A549 (cell line): Measurements from ENCODE around the gene OGFRL1. TPM values are rescaled to one million over a fixed set of nuclear protein-coding genes. Genes with fewer than 3 reads are reported as not detected.

Experiments
- ATAC-seq, 2 experiments: fragments of 200-7000 bp in 1 of 2; fragments of >200 bp in 1 of 2; cut with Nextera tagmentation in 1 of 2; cut with Tn5 transposase in 1 of 2; 3 replicates each; pipeline versions ENCODE4 v1.8.0 to v1.9.1; 2018 to 2020; ENCODE audit warnings: mild to moderate bottlenecking in 1 of 2, moderate library complexity in 1 of 2
- CTCF ChIA-PET: fragments of 300-600 bp; sonication (Branson Sonifier 250); formaldehyde crosslinking; extraction: SDS; loops from one replicate; lab custom pipeline; 2021; ENCODE audit warnings: antibody characterized with exemption, inconsistent platforms; lab: Yijun Ruan, JAX
- POLR2A ChIA-PET: fragments of 350-600 bp; formaldehyde crosslinking; extraction: SDS; loops from one replicate; lab custom pipeline; 2021; ENCODE audit warnings: antibody characterized with exemption, inconsistent platforms; lab: Yijun Ruan, JAX
- DNase-seq, 2 experiments: peaks; one replicate each; pipeline versions ENCODE4 v3.0.0 to v3.0.0-alpha.2; 2011 to 2016; ENCODE audit warnings: low read depth in 1 of 2, low spot score in 1 of 2
- FAIRE-seq: peaks from 2 replicates; lab custom pipeline; 2011; peaks lifted over from hg19 to GRCh38; lab: Jason Lieb, UNC
- H3K27ac ChIP-seq, 2 experiments: fragments of >200 bp; sonication (Bioruptor Twin); formaldehyde crosslinking; 3 replicates each; pipeline ENCODE4 v1.5.1; 2016 to 2017
- H3K4me1 ChIP-seq: fragments of >200 bp; sonication (Bioruptor Twin); formaldehyde crosslinking; 3 replicates; pipeline ENCODE4 v1.6.1; 2016
- H3K4me2 ChIP-seq: fragments of >200 bp; sonication (Bioruptor Twin); formaldehyde crosslinking; 3 replicates; pipeline ENCODE4 v1.6.1; 2016
- H3K4me3 ChIP-seq: fragments of >200 bp; sonication (Bioruptor Twin); formaldehyde crosslinking; 3 replicates; pipeline ENCODE4 v1.5.1; 2016
- H3K9me3 ChIP-seq: fragments of >200 bp; sonication (Bioruptor Twin); formaldehyde crosslinking; 3 replicates; pipeline ENCODE4 v1.6.1; 2016
- CBX2 ChIP-seq: fragments of 200-600 bp; sonication (generic); IDR thresholded peaks from 2 replicates; pipeline ENCODE4 v1.6.1; 2016; ENCODE audit warnings: low read depth, mild to moderate bottlenecking, borderline replicate concordance
- CEBPB ChIP-seq, 2 experiments: fragments of >200 bp in 1 of 2; sonication (Bioruptor Twin) in 1 of 2; formaldehyde crosslinking in 1 of 2; IDR thresholded peaks; 2 replicates each; pipeline ENCODE4 v1.6.1; 2012 to 2016
- CHD2 ChIP-seq: fragments of 150-350 bp; IDR thresholded peaks from 2 replicates; pipeline ENCODE4 v1.6.1; 2014; ENCODE audit warnings: low read length; ENCODE audit not compliant: partially characterized antibody
- CHD4 ChIP-seq: fragments of 200-600 bp; sonication (generic); IDR thresholded peaks from 2 replicates; pipeline ENCODE4 v1.6.1; 2016; ENCODE audit warnings: antibody characterized with exemption, mild to moderate bottlenecking, borderline replicate concordance
- EP300 ChIP-seq, 2 experiments: fragments of >200 bp; sonication (Bioruptor Twin); formaldehyde crosslinking; IDR thresholded peaks; 2 replicates in 1 of 2; 3 replicates in 1 of 2; pipeline ENCODE4 v1.6.1; 2016 to 2017
- FOSB ChIP-seq: fragments of 250-450 bp; sonication (Bioruptor Pico); IDR thresholded peaks from 2 replicates; pipeline ENCODE4 v1.5.0; 2020; ENCODE audit warnings: mild to moderate bottlenecking, moderate library complexity
- FOXS1 ChIP-seq: fragments of 250-450 bp; sonication (Bioruptor Pico); IDR thresholded peaks from 2 replicates; pipeline ENCODE4 v1.5.0; 2020; ENCODE audit warnings: mild to moderate bottlenecking, moderate library complexity
- GATA3 ChIP-seq: IDR thresholded peaks from 2 replicates; pipeline ENCODE4 v1.6.1; 2012; ENCODE audit warnings: borderline replicate concordance
- HOXA7 ChIP-seq: fragments of 250-450 bp; sonication (Bioruptor Pico); IDR thresholded peaks from 2 replicates; pipeline ENCODE4 v1.5.0; 2020; ENCODE audit warnings: mild to moderate bottlenecking, moderate library complexity
- HOXB13 ChIP-seq: fragments of 250-450 bp; sonication (Bioruptor Pico); IDR thresholded peaks from 2 replicates; pipeline ENCODE4 v1.5.0; 2020; ENCODE audit warnings: low read depth, mild to moderate bottlenecking, moderate library complexity
- HOXB5 ChIP-seq: fragments of 250-450 bp; sonication (Bioruptor Pico); IDR thresholded peaks from 2 replicates; pipeline ENCODE4 v1.5.0; 2020; ENCODE audit warnings: mild to moderate bottlenecking, moderate library complexity
- JUN ChIP-seq, 2 experiments: fragments of >200 bp; sonication (Bioruptor Twin); formaldehyde crosslinking; IDR thresholded peaks; 2 replicates in 1 of 2; 3 replicates in 1 of 2; pipeline ENCODE4 v1.6.1; 2016 to 2017
- JUNB ChIP-seq: fragments of >200 bp; sonication (Bioruptor Twin); formaldehyde crosslinking; IDR thresholded peaks from 2 replicates; pipeline ENCODE4 v1.6.1; 2016
- KDM1A ChIP-seq: fragments of 200-600 bp; sonication (generic); IDR thresholded peaks from 2 replicates; pipeline ENCODE4 v1.6.1; 2016; ENCODE audit warnings: low read depth, mild to moderate bottlenecking
- MAFK ChIP-seq: fragments of 450-650 bp; IDR thresholded peaks from 2 replicates; pipeline ENCODE4 v1.6.1; 2014; ENCODE audit not compliant: partially characterized antibody
- MAZ ChIP-seq: fragments of 150-350 bp; IDR thresholded peaks from 2 replicates; pipeline ENCODE4 v1.6.1; 2014; ENCODE audit warnings: antibody characterized with exemption, low read depth, low read length, borderline replicate concordance
- NFE2L2 ChIP-seq: fragments of 150-350 bp; conservative IDR thresholded peaks from 2 replicates; pipeline ENCODE4 v1.6.1; 2014; ENCODE audit warnings: low read length
- NPAS2 ChIP-seq: fragments of 250-450 bp; sonication (Bioruptor Pico); IDR thresholded peaks from 2 replicates; pipeline ENCODE4 v1.8.0; 2022; ENCODE audit warnings: mild to moderate bottlenecking, moderate library complexity, borderline replicate concordance
- NR3C1 ChIP-seq: fragments of >200 bp; sonication (Bioruptor Twin); formaldehyde crosslinking; IDR thresholded peaks from 3 replicates; pipeline ENCODE4 v1.6.1; 2017
- PHF8 ChIP-seq: fragments of 200-600 bp; sonication (generic); IDR thresholded peaks from 2 replicates; pipeline ENCODE4 v1.6.1; 2016; ENCODE audit warnings: low read depth, mild to moderate bottlenecking, antibody characterized with exemption, moderate library complexity, borderline replicate concordance
- RAD21 ChIP-seq, 2 experiments: fragments of >200 bp in 1 of 2; sonication (Bioruptor Twin) in 1 of 2; formaldehyde crosslinking in 1 of 2; IDR thresholded peaks in 1 of 2; conservative IDR thresholded peaks in 1 of 2; 2 replicates in 1 of 2; 3 replicates in 1 of 2; pipeline ENCODE4 v1.6.1; 2012 to 2018; ENCODE audit warnings: inconsistent platforms in 1 of 2
- RARB ChIP-seq: fragments of 250-450 bp; sonication (Bioruptor Pico); IDR thresholded peaks from 2 replicates; pipeline ENCODE4 v1.8.0; 2021; ENCODE audit warnings: mild to moderate bottlenecking, moderate library complexity
- RFX5 ChIP-seq: fragments of 450-650 bp; IDR thresholded peaks from 2 replicates; pipeline ENCODE4 v1.7.1; 2014; ENCODE audit warnings: antibody characterized with exemption, mild to moderate bottlenecking, moderate library complexity
- RNF2 ChIP-seq: fragments of 200-600 bp; sonication (generic); IDR thresholded peaks from 2 replicates; pipeline ENCODE4 v1.6.1; 2016; ENCODE audit warnings: low read depth, mild to moderate bottlenecking, antibody characterized with exemption, moderate library complexity, borderline replicate concordance
- ZSCAN20 ChIP-seq: fragments of 250-450 bp; sonication (Bioruptor Pico); IDR thresholded peaks from 2 replicates; pipeline ENCODE4 v1.8.0; 2022; ENCODE audit warnings: mild to moderate bottlenecking, moderate library complexity
- WGBS: methylation state at CpG from one replicate; pipeline ENCODE4 v1.1.6; 2017; ENCODE audit errors: missing lambda C conversion rate; 5-methylcytosine and 5-hydroxymethylcytosine counted together
- polyA plus RNA-seq, 4 experiments: library from polyadenylated mRNA; depleted of rRNA in 3 of 4; stranded (reverse); fragments of >200 nt; fragmentation: RNase III in 1 of 4; extraction: RNeasy Plus Mini Kit Qiagen cat#74134 plus additional on column Dnase treatment in 1 of 4; gene quantifications; 2 replicates in 3 of 4; 3 replicates in 1 of 4; pipeline ENCODE4 v1.2.3, GENCODE V29; 2011 to 2017
- TF ChIP-seq, protein P1 (sequence below): fragments of 250-450 bp; sonication (Bioruptor Pico); IDR thresholded peaks from 2 replicates; pipeline ENCODE4 v1.5.0; 2021; ENCODE audit warnings: mild to moderate bottlenecking, moderate library complexity, borderline replicate concordance
- TF ChIP-seq, protein P2 (sequence below): fragments of >200 bp; sonication (Bioruptor Twin); formaldehyde crosslinking; IDR thresholded peaks from 2 replicates; pipeline ENCODE4 v1.6.1; 2016
- TF ChIP-seq, protein P3 (sequence below): IDR thresholded peaks from 2 replicates; pipeline ENCODE4 v1.6.1; 2012
- TF ChIP-seq, protein P4 (sequence below): fragments of 150-350 bp; IDR thresholded peaks from 2 replicates; pipeline ENCODE4 v1.6.1; 2014; ENCODE audit warnings: low read depth, mild to moderate bottlenecking, low read length
- TF ChIP-seq, protein P5 (sequence below): fragments of 450-650 bp; IDR thresholded peaks from 2 replicates; pipeline ENCODE4 v1.6.1; 2014; ENCODE audit warnings: antibody characterized with exemption

OGFRL1 gene
- polyA plus RNA-seq, 2 of the 4 experiments (the other 2 are of a cell fraction): 8.0 to 15.2 TPM

DNA sequence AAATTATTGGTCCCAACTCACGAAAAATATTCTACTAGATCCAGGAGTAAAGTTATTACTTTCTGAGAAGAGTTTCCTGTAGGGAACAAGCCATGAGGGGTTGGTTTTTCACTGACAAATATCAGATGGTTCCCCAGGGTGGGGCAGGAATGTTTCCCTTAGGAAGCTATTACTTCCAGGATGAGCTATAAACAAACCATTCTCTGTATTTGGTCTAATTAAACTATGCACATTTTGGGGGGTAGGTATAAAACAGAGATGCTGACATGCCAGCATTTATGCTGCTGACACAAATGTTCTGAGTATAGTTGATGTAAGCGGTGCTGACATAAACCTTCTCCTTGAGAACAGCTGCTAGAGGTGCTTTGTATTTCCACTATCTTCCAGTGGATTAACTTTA, 54.2 kb downstream of the OGFRL1 start:
- POLR2A ChIA-PET: no interaction called here
- no peak overlapping the region for H3K27ac ChIP-seq
- 69% methylated on average over 2 of the region's 2 CpGs for WGBS
- FAIRE-seq (no peak), DNase-seq (no peak), ATAC-seq (no peak)
- no peaks in the 10 kb centered on the region for H3K4me1 ChIP-seq
- TF ChIP-seq HOXB13 (CRISPR knock-in tag): no peak
- no peak for TF ChIP-seq ZSCAN20
- no peak for TF ChIP-seq HOXA7 (CRISPR knock-in tag)
- H3K4me2 ChIP-seq: no peak overlapping the region
- CTCF ChIA-PET: interaction anchor here (1.5 kb wide), 1 partner anchor 152 kb away, joined by 3 read pairs; no protein-coding TSS in a partner anchor
- no peaks in the 10 kb centered on the region for H3K9me3 ChIP-seq
- no peak overlapping the region for H3K4me3 ChIP-seq

DNA sequence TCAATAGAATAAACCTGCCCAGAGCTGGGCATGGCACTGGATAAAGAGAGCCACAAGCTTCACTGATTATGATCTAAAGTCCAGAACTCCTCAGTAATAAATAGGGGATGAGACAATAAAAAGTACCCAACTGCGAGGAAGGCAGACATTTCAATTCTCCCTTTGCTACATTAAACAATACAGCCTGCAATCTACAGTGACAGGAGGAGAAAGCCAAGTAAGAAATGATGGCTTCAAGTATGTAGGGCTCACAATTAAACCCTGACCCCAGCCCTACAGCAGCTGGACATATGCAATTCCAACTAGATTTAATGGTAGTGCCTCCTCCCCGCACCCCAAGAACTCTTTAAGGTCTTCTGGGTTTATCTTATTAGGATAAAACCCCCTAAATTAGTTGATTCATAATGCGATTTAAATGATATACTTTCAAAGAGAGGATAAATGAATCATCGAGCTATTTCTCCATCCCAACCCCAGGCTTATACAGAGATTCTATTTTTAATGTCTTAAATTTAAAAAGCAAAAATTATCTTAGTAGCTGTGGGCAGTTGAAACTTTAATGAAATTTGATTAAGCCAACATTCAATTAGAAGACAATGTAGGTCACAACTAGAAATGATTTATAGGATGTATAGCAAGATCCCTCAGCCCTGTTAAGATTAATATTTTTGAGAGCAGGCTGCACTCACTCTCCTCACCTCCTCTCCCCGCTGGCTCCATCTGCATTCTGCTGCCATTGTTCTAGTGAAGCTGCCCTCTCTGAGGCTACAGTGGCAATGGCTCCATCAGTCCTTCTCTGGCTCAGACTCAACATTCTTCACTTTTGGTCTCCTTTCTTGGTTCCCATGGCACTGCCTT, 57.1 kb downstream of the OGFRL1 start:
- Histone ChIP-seq H3K4me1 (no peaks in the 10 kb centered on the region), H3K4me2 (no peak overlapping the region), H3K9me3 (no peaks in the 10 kb centered on the region), H3K27ac (no peak overlapping the region), H3K4me3 (no peak overlapping the region)
- no peak for FAIRE-seq
- DNase-seq: no peak
- WGBS: 93% methylated on average over 5 of the region's 5 CpGs
- no peak for ATAC-seq
- ChIA-PET CTCF (interaction anchor here (2.3 kb wide), 1 partner anchor 155 kb away, joined by 9 read pairs; no protein-coding TSS in a partner anchor), POLR2A (no interaction called here)
- TF ChIP-seq NR3C1: no peak
- TF ChIP-seq JUNB: no peak
- TF ChIP-seq GATA3: no peak
- TF ChIP-seq RFX5: no peak
- TF ChIP-seq FOXS1 (CRISPR knock-in tag): no peak
- TF ChIP-seq CBX2: no peak
- TF ChIP-seq CEBPB (IDR thresholded peaks at IDR 0.05): no peak
- no peak for TF ChIP-seq PHF8
- no peak for TF ChIP-seq NPAS2 (CRISPR knock-in tag)
- TF ChIP-seq NFE2L2: no peak
- no peak for TF ChIP-seq HOXB5 (CRISPR knock-in tag)
- no peak for TF ChIP-seq MAZ
- no peak for TF ChIP-seq MAFK
- TF ChIP-seq, protein P1, sequence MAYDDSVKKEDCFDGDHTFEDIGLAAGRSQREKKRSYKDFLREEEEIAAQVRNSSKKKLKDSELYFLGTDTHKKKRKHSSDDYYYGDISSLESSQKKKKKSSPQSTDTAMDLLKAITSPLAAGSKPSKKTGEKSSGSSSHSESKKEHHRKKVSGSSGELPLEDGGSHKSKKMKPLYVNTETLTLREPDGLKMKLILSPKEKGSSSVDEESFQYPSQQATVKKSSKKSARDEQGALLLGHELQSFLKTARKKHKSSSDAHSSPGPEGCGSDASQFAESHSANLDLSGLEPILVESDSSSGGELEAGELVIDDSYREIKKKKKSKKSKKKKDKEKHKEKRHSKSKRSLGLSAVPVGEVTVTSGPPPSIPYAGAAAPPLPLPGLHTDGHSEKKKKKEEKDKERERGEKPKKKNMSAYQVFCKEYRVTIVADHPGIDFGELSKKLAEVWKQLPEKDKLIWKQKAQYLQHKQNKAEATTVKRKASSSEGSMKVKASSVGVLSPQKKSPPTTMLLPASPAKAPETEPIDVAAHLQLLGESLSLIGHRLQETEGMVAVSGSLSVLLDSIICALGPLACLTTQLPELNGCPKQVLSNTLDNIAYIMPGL (CRISPR knock-in tag): no peak
- TF ChIP-seq ZSCAN20: no peak
- TF ChIP-seq RNF2: no peak
- TF ChIP-seq, protein P2, sequence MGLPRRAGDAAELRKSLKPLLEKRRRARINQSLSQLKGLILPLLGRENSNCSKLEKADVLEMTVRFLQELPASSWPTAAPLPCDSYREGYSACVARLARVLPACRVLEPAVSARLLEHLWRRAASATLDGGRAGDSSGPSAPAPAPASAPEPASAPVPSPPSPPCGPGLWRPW: no peak
- no peak for TF ChIP-seq KDM1A
- no peak for TF ChIP-seq RAD21 (conservative IDR thresholded peaks at IDR 0.05 in 1 of 2, IDR thresholded peaks at IDR 0.05 in 1 of 2)

DNA sequence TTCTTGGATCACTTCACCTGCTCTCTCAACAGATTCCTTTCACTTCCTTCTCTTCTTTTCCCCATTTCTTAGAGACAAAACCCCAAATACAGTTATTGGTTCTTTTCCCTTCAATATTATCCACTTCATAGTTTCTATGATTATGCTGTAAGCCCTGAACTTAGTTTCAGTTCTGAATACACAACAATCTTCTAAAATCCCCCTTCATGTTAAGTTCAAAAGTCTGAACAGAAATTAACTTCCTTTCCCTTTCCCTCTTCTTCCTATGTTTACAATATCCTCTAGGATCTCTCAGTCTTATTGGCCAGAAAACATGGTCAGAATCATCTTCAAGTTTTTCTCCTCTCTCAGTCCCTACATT, 57.7 kb downstream of the OGFRL1 start:
- H3K4me2 ChIP-seq: no peak overlapping the region
- no peak overlapping the region for H3K27ac ChIP-seq
- no peaks in the 10 kb centered on the region for H3K4me1 ChIP-seq
- DNase-seq (no peak), FAIRE-seq (no peak), ATAC-seq (no peak)
- ChIA-PET CTCF (no interaction called here), POLR2A (no interaction called here)
- H3K9me3 ChIP-seq: no peaks in the 10 kb centered on the region
- no peak overlapping the region for H3K4me3 ChIP-seq
- TF ChIP-seq EP300 (IDR thresholded peaks at IDR 0.05) (no peak), JUN (IDR thresholded peaks at IDR 0.05) (no peak), FOSB (no peak), KDM1A (no peak), CHD4 (no peak), HOXB13 (CRISPR knock-in tag) (no peak), CEBPB (IDR thresholded peaks at IDR 0.05) (no peak), CHD2 (no peak), RARB (CRISPR knock-in tag) (no peak)
- TF ChIP-seq, protein P3, sequence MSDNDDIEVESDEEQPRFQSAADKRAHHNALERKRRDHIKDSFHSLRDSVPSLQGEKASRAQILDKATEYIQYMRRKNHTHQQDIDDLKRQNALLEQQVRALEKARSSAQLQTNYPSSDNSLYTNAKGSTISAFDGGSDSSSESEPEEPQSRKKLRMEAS: no peak
- TF ChIP-seq, protein P4, sequence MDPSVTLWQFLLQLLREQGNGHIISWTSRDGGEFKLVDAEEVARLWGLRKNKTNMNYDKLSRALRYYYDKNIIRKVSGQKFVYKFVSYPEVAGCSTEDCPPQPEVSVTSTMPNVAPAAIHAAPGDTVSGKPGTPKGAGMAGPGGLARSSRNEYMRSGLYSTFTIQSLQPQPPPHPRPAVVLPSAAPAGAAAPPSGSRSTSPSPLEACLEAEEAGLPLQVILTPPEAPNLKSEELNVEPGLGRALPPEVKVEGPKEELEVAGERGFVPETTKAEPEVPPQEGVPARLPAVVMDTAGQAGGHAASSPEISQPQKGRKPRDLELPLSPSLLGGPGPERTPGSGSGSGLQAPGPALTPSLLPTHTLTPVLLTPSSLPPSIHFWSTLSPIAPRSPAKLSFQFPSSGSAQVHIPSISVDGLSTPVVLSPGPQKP: no peak
- TF ChIP-seq, protein P5, sequence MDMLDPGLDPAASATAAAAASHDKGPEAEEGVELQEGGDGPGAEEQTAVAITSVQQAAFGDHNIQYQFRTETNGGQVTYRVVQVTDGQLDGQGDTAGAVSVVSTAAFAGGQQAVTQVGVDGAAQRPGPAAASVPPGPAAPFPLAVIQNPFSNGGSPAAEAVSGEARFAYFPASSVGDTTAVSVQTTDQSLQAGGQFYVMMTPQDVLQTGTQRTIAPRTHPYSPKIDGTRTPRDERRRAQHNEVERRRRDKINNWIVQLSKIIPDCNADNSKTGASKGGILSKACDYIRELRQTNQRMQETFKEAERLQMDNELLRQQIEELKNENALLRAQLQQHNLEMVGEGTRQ: no peak
